Stomach smooth muscle (tissue), 2 donors: ENCODE results near the gene CXCL3.

Experiments
- H3K27ac ChIP-seq: one replicate; pipeline ENCODE4 v1.7.0; 2013; ENCODE audit warnings: mild to moderate bottlenecking, low read length, inconsistent platforms
- H3K27me3 ChIP-seq, 2 donors: one replicate each; pipeline ENCODE4 v1.7.0; 2013; ENCODE audit warnings: low read length in 2 of 2; ENCODE audit not compliant: insufficient read depth in 2 of 2, control insufficient read depth in 1 of 2
- H3K36me3 ChIP-seq, 2 donors: one replicate each; pipeline ENCODE4 v1.7.0; 2013; ENCODE audit warnings: low read length in 2 of 2; ENCODE audit not compliant: control insufficient read depth in 2 of 2, insufficient read depth in 2 of 2
- H3K4me1 ChIP-seq: one replicate; pipeline ENCODE4 v1.7.0; 2013; ENCODE audit warnings: low read length; ENCODE audit not compliant: control insufficient read depth, insufficient read depth
- H3K4me3 ChIP-seq, 2 donors: one replicate each; pipeline ENCODE4 v1.7.0; 2013; ENCODE audit warnings: low read length in 2 of 2
- H3K9ac ChIP-seq, 2 donors: one replicate each; pipeline ENCODE4 v1.7.0; 2013; ENCODE audit warnings: low read length in 2 of 2, mild to moderate bottlenecking in 1 of 2
- H3K9me3 ChIP-seq, 2 donors: one replicate each; pipeline ENCODE4 v1.7.0; 2013; ENCODE audit warnings: low read length in 2 of 2; ENCODE audit not compliant: control insufficient read depth in 2 of 2
- donor health status: healthy.
- donor health status: Pancreatic carcinoma.

CXCL3 gene

GRCh38 chr4:74055498-74055897 lies 17.0 kb upstream of the CXCL3 start:
- H3K4me1 ChIP-seq: no peaks in the 10 kb centered on the region
- no peak overlapping the region for H3K9ac ChIP-seq
- no peaks in the 10 kb centered on the region for H3K36me3 ChIP-seq
- no peak overlapping the region for H3K4me3 ChIP-seq
- no peaks in the 10 kb centered on the region for H3K27me3 ChIP-seq
- no peak overlapping the region for H3K27ac ChIP-seq
- H3K9me3 ChIP-seq: no peaks in the 10 kb centered on the region

DNA sequence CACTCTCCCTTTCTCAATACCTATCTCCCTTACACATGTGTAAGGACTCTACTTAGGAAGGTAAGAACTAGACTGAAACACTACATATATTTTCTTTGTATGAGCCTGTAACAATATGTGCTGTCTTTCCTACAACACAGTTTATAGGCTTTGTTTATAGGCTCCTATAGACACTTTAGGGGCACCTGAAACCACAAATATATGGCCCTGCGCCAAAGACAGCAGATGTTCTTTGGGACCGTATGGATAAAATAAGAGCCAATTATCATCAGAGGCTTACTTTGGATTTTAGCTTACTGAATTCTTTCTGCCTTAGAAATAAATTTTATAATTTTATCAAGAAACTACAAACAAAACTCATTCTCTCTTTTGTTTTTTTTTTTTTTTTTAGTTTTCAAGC lies 16.6 kb upstream of the CXCL3 start:
- Histone ChIP-seq H3K4me1 (no peaks in the 10 kb centered on the region), H3K27me3 (no peaks in the 10 kb centered on the region), H3K4me3 (no peak overlapping the region), H3K9ac (no peak overlapping the region), H3K36me3 (no peaks in the 10 kb centered on the region), H3K9me3 (no peaks in the 10 kb centered on the region), H3K27ac (no peak overlapping the region)

DNA sequence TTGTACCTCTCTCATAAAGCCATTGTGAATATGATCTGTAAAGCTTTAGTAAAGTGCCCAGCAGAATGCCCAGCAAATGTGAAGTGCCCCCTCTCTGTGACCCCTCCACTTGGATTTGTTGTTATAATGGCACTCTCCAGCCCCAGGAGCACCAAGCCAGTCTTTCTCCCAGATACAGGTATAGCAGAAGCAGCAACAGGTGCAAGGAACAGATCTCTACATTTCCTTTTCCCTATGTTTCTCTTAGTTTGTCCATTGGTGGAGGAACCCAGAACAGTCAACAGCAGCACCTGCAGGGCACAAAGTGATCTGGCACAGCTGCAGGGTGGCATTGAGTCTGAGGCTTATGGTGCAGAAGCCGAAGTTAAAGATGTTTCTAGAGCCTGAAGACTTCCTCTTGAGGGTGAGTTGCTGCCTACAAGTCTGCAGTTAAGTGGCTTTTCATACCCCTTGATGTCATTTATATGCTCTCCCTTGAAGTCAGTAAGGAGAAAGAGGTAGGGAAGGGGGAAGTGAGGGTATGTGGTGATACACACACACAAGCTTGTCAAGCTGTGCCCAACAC lies 16.1 kb upstream of the CXCL3 start:
- H3K4me3 ChIP-seq: no peak overlapping the region
- no peaks in the 10 kb centered on the region for H3K4me1 ChIP-seq
- no peaks in the 10 kb centered on the region for H3K36me3 ChIP-seq
- no peaks in the 10 kb centered on the region for H3K27me3 ChIP-seq
- H3K9ac ChIP-seq: no peak overlapping the region
- H3K27ac ChIP-seq: no peak overlapping the region
- no peaks in the 10 kb centered on the region for H3K9me3 ChIP-seq

DNA sequence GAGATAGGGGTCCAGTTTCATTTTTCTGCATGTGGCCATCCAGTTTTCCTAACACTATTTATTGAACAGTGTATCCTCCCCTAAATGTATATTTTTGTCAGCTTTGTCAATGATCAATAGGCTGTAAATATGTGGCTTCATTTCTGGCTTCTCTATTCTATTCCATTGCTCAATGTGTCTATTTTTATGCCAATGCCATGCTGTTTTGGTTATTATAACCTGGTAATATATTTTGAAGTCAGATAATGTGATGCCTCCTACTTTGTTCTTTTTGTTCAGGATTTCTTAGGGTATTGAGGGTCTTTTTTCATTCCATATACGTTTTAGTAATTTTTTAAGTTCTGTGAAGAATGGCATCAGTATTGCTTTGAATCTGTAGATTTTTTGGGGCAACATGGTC lies 8.7 kb upstream of the CXCL3 start:
- Histone ChIP-seq H3K9me3 (no peaks in the 10 kb centered on the region), H3K9ac (no peak overlapping the region), H3K36me3 (no peaks in the 10 kb centered on the region), H3K4me3 (no peak overlapping the region), H3K27ac (no peak overlapping the region), H3K27me3 (no peaks in the 10 kb centered on the region), H3K4me1 (no peaks in the 10 kb centered on the region)

DNA sequence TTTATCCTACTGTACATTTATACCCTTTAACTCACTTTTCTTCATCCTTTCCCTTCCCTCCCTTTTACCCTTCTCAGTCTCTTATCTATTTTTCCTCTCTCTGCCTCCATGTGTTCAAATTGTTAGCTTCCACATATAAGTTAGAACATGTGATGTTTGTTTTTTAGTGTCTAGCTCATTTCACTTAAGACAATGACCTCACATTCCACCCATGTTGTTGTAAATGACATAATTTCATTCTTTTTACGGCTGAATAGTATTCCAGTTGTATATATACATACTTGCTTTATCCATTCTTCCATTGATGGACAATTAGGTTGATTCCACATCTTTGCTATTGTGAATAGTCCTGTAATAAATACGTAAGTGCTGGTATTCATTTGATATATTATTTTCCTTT lies 7.3 kb upstream of the CXCL3 start:
- Histone ChIP-seq H3K4me1 (no peaks in the 10 kb centered on the region), H3K9me3 (no peaks in the 10 kb centered on the region)

GRCh38 chr4:74045247-74045646 lies 6.8 kb upstream of the CXCL3 start:
- Histone ChIP-seq H3K9ac (no peak overlapping the region), H3K27me3 (no peaks in the 10 kb centered on the region), H3K9me3 (no peaks in the 10 kb centered on the region), H3K36me3 (no peaks in the 10 kb centered on the region), H3K4me3 (no peak overlapping the region), H3K27ac (no peak overlapping the region), H3K4me1 (no peaks in the 10 kb centered on the region)

More for the DNA sequence above, 7.3 kb upstream of the CXCL3 start:
- no peaks in the 10 kb centered on the region for H3K36me3 ChIP-seq
- no peak overlapping the region for H3K4me3 ChIP-seq
- no peaks in the 10 kb centered on the region for H3K27me3 ChIP-seq
- no peak overlapping the region for H3K9ac ChIP-seq
- H3K27ac ChIP-seq: no peak overlapping the region

DNA sequence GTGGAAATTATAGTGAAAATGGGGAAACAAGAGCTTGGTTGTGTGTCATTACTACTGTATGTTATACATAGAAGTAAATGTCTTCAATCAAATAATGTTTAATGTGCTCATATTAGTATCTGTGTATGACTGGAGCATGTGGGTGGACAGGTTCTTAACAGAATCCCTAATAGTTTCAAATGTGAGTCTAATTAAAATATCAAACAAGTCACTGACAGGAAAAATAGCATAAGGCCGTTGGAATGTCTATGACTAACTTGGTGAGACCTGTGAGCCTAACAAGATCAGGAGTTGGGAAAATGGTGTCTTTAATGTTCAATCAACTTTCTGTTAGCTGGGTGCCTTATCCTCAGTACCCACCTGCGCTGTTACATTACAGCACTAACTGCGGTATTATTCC lies 6.2 kb upstream of the CXCL3 start:
- H3K4me3 ChIP-seq: no peak overlapping the region
- no peaks in the 10 kb centered on the region for H3K27me3 ChIP-seq
- H3K27ac ChIP-seq: no peak overlapping the region

GRCh38 chr4:74042681-74043080 lies 4.2 kb upstream of the CXCL3 start:
- no peak overlapping the region for H3K27ac ChIP-seq
- no peaks in the 10 kb centered on the region for H3K4me1 ChIP-seq
- H3K27me3 ChIP-seq: no peaks in the 10 kb centered on the region

More for the DNA sequence above, 6.2 kb upstream of the CXCL3 start:
- Histone ChIP-seq H3K9ac (no peak overlapping the region), H3K9me3 (no peaks in the 10 kb centered on the region), H3K4me1 (no peaks in the 10 kb centered on the region), H3K36me3 (no peaks in the 10 kb centered on the region)

GRCh38 chr4:74041418-74041817 lies 2.9 kb upstream of the CXCL3 start:
- H3K27me3 ChIP-seq: no peaks in the 10 kb centered on the region
- no peak overlapping the region for H3K9ac ChIP-seq
- no peak overlapping the region for H3K27ac ChIP-seq
- H3K4me3 ChIP-seq: no peak overlapping the region
- no peaks in the 10 kb centered on the region for H3K9me3 ChIP-seq
- H3K36me3 ChIP-seq: no peaks in the 10 kb centered on the region
- H3K4me1 ChIP-seq: no peaks in the 10 kb centered on the region

More at GRCh38 chr4:74042681-74043080, 4.2 kb upstream of the CXCL3 start:
- Histone ChIP-seq H3K9me3 (no peaks in the 10 kb centered on the region), H3K36me3 (no peaks in the 10 kb centered on the region), H3K9ac (no peak overlapping the region), H3K4me3 (no peak overlapping the region)

- H3K27ac ChIP-seq: no peak overlapping the region
- no peaks in the 10 kb centered on the region for H3K9me3 ChIP-seq
- no peaks in the 10 kb centered on the region for H3K36me3 ChIP-seq
- H3K9ac ChIP-seq: peak overlapping the region; percentile 65 to 69
- H3K4me1 ChIP-seq: no peaks in the 10 kb centered on the region
- no peaks in the 10 kb centered on the region for H3K27me3 ChIP-seq
- peak overlapping the region; percentile 84 to 89 for H3K4me3 ChIP-seq
These were observed 850 bp upstream of the CXCL3 start for GRCh38 chr4:74039315-74039763.

- H3K4me1 ChIP-seq: no peaks in the 10 kb centered on the region
- H3K36me3 ChIP-seq: no peaks in the 10 kb centered on the region
- no peaks in the 10 kb centered on the region for H3K9me3 ChIP-seq
- peak overlapping the region; percentile 84 to 89 for H3K4me3 ChIP-seq
- H3K27me3 ChIP-seq: no peaks in the 10 kb centered on the region
- H3K9ac ChIP-seq: peak overlapping the region; percentile 43 to 69
- H3K27ac ChIP-seq: no peak overlapping the region
These were observed 434 bp downstream of the CXCL3 start for GRCh38 chr4:74038086-74038424.
